Measurements from ENCODE around the gene UBALD2.

DNA sequence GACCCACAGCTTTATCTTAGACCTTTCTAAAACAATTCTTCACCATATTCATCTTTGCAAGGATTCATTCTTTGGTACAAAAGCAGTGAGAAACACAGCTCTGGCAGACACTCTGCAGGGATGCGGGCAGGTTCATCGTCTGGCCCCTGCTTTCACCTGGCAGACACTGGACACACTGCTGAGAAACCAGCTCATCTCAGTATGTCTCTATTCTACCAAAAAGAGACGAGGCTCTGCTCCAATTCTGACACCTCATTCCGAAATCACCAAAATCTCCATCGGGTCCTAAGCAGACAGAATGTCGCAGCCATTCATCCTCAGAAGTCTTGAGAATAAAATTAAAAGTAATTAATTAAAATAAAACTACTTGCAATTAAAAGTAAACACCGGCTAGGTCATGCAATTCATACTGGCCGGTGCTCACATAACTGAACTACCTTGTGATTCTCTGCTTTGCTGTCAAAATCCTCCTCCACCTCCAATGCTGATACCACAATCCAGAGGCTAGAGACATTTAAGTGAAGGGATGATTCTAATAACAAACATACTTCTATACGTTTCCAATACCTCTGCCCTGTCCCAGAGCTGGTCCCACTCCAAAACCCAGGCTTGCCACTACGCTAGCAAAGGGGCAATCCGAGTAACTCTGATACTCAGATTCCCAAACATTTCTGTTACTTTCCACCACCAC lies 26.2 kb upstream of the UBALD2 start:
- TF ChIP-seq, protein P1, sequence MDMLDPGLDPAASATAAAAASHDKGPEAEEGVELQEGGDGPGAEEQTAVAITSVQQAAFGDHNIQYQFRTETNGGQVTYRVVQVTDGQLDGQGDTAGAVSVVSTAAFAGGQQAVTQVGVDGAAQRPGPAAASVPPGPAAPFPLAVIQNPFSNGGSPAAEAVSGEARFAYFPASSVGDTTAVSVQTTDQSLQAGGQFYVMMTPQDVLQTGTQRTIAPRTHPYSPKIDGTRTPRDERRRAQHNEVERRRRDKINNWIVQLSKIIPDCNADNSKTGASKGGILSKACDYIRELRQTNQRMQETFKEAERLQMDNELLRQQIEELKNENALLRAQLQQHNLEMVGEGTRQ (IDR thresholded peaks at IDR 0.05): no peak
- TF ChIP-seq, protein P2, sequence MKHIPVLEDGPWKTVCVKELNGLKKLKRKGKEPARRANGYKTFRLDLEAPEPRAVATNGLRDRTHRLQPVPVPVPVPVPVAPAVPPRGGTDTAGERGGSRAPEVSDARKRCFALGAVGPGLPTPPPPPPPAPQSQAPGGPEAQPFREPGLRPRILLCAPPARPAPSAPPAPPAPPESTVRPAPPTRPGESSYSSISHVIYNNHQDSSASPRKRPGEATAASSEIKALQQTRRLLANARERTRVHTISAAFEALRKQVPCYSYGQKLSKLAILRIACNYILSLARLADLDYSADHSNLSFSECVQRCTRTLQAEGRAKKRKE (CRISPR knock-in tag; IDR thresholded peaks at IDR 0.05; ENCODE audit: low read depth): no peak
- TF ChIP-seq SMC3 (IDR thresholded peaks at IDR 0.05): no peak
- TF ChIP-seq POLR2A (IDR thresholded peaks at IDR 0.05; ENCODE audit: low read length): no peak
- TF ChIP-seq, protein P3, sequence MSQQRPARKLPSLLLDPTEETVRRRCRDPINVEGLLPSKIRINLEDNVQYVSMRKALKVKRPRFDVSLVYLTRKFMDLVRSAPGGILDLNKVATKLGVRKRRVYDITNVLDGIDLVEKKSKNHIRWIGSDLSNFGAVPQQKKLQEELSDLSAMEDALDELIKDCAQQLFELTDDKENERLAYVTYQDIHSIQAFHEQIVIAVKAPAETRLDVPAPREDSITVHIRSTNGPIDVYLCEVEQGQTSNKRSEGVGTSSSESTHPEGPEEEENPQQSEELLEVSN (IDR thresholded peaks at IDR 0.05; ENCODE audit: borderline replicate concordance, low read depth): no peak
- no peak for TF ChIP-seq JUNB (IDR thresholded peaks at IDR 0.05)
- TF ChIP-seq, protein P4, sequence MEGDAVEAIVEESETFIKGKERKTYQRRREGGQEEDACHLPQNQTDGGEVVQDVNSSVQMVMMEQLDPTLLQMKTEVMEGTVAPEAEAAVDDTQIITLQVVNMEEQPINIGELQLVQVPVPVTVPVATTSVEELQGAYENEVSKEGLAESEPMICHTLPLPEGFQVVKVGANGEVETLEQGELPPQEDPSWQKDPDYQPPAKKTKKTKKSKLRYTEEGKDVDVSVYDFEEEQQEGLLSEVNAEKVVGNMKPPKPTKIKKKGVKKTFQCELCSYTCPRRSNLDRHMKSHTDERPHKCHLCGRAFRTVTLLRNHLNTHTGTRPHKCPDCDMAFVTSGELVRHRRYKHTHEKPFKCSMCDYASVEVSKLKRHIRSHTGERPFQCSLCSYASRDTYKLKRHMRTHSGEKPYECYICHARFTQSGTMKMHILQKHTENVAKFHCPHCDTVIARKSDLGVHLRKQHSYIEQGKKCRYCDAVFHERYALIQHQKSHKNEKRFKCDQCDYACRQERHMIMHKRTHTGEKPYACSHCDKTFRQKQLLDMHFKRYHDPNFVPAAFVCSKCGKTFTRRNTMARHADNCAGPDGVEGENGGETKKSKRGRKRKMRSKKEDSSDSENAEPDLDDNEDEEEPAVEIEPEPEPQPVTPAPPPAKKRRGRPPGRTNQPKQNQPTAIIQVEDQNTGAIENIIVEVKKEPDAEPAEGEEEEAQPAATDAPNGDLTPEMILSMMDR (IDR thresholded peaks at IDR 0.05): no peak
